Mesothelial cell of epicardium (in vitro differentiated cells): ENCODE measurements around the gene OR7G2. TPM values are rescaled to one million over a fixed set of nuclear protein-coding genes. Genes with fewer than 3 reads are reported as not detected.
"Not testable (repeated sequence)": the region's sequence is repeated elsewhere in the genome, so short reads cannot be mapped to it uniquely, and the experiment has no call there.

ENCODE experiments used
- DNase-seq, 2 experiments: peaks; one replicate each; pipeline ENCODE4 v3.0.0; 2021; ENCODE audit warnings: low spot score in 2 of 2; ENCODE audit not compliant: unreplicated experiment in 2 of 2
- H3K27ac Mint-ChIP-seq: 2 replicates; pipeline ENCODE4 v1.8.0; 2021; ENCODE audit warnings: mixed read lengths
- H3K27me3 Mint-ChIP-seq: 2 replicates; pipeline ENCODE4 v1.8.0; 2021; ENCODE audit warnings: low read depth, mixed read lengths
- H3K36me3 Mint-ChIP-seq: 2 replicates; pipeline ENCODE4 v1.8.0; 2021; ENCODE audit warnings: mixed read lengths
- H3K4me1 Mint-ChIP-seq: 2 replicates; pipeline ENCODE4 v1.8.0; 2021; ENCODE audit warnings: mixed read lengths
- H3K4me3 Mint-ChIP-seq: 2 replicates; pipeline ENCODE4 v1.8.0; 2021; ENCODE audit warnings: mild to moderate bottlenecking, moderate library complexity, mixed read lengths
- H3K9me3 Mint-ChIP-seq: 2 replicates; pipeline ENCODE4 v1.8.0; 2021; ENCODE audit warnings: mixed read lengths
- CTCF ChIP-seq: fragments of 200-600 bp; sonication (generic); IDR thresholded peaks from one replicate; pipeline ENCODE4 v1.5.0; 2021; ENCODE audit warnings: antibody characterized with exemption; ENCODE audit not compliant: unreplicated experiment
- total RNA-seq: library from RNA; stranded (reverse); gene quantifications from 3 replicates; pipeline ENCODE4 v1.2.1, GENCODE V29; 2021

OR7G2 gene
- total RNA-seq, 1 donor from 2014 or later: not detected

GRCh38 chr19:9073806-9074205 is 33.5 kb downstream of the OR7G2 start:
- Mint-ChIP-seq H3K4me1 (peaks cover 36% of the 10 kb centered on the region), H3K27me3 (no peaks in the 10 kb centered on the region), H3K9me3 (no peaks in the 10 kb centered on the region), H3K36me3 (no peaks in the 10 kb centered on the region), H3K4me3 (no peak overlapping the region), H3K27ac (peak overlapping the region; percentile 90)
- DNase-seq: no peak
- no peak for TF ChIP-seq CTCF

- not testable (repeated sequence) for DNase-seq, H3K9me3 Mint-ChIP-seq, H3K27ac Mint-ChIP-seq, H3K4me3 Mint-ChIP-seq, H3K36me3 Mint-ChIP-seq, H3K27me3 Mint-ChIP-seq
- peaks cover 32% of the 10 kb centered on the region for H3K4me1 Mint-ChIP-seq
These were observed 35.6 kb downstream of the OR7G2 start for GRCh38 chr19:9071720-9072119.

- TF ChIP-seq CTCF: no peak
- Mint-ChIP-seq H3K27me3 (no peaks in the 10 kb centered on the region), H3K4me3 (no peak overlapping the region), H3K27ac (no peak overlapping the region), H3K9me3 (no peaks in the 10 kb centered on the region), H3K4me1 (peaks cover 22% of the 10 kb centered on the region), H3K36me3 (no peaks in the 10 kb centered on the region)
- no peak for DNase-seq
These were observed 37.2 kb downstream of the OR7G2 start for GRCh38 chr19:9070066-9070465.

GRCh38 chr19:9065457-9066014 is 41.7 kb downstream of the OR7G2 start:
- H3K9me3 Mint-ChIP-seq: no peaks in the 10 kb centered on the region
- H3K27ac Mint-ChIP-seq: no peak overlapping the region
- H3K4me1 Mint-ChIP-seq: peaks cover 7% of the 10 kb centered on the region
- DNase-seq: no peak
- H3K4me3 Mint-ChIP-seq: no peak overlapping the region
- TF ChIP-seq CTCF: no peak
- H3K36me3 Mint-ChIP-seq: no peaks in the 10 kb centered on the region
- H3K27me3 Mint-ChIP-seq: no peaks in the 10 kb centered on the region

GRCh38 chr19:9061879-9062278 is 45.4 kb downstream of the OR7G2 start:
- no peak for DNase-seq
- Mint-ChIP-seq H3K27ac (no peak overlapping the region), H3K27me3 (no peaks in the 10 kb centered on the region), H3K4me1 (peaks cover 18% of the 10 kb centered on the region), H3K4me3 (no peak overlapping the region), H3K36me3 (no peaks in the 10 kb centered on the region), H3K9me3 (no peaks in the 10 kb centered on the region)
- no peak for TF ChIP-seq CTCF

- no peaks in the 10 kb centered on the region for H3K36me3 Mint-ChIP-seq
- DNase-seq: no peak
- no peak overlapping the region for H3K4me3 Mint-ChIP-seq
- TF ChIP-seq CTCF: no peak
- no peaks in the 10 kb centered on the region for H3K9me3 Mint-ChIP-seq
- peaks cover 18% of the 10 kb centered on the region for H3K4me1 Mint-ChIP-seq
- peak overlapping the region; percentile 78 for H3K27ac Mint-ChIP-seq
- H3K27me3 Mint-ChIP-seq: no peaks in the 10 kb centered on the region
These were observed 46.5 kb downstream of the OR7G2 start for GRCh38 chr19:9060564-9061340.
